Trophoblast cell (in vitro differentiated cells and primary cell): ENCODE results near the gene TBC1D13.

ENCODE experiments used
- DNase-seq, 2 donors: peaks; one replicate each; pipeline ENCODE4 v3.0.0-alpha.2; 2016
- H2AFZ ChIP-seq: 2 replicates; pipeline ENCODE4 v1.6.1; 2013; ENCODE audit warnings: low read length, moderate library complexity, mild to moderate bottlenecking; ENCODE audit not compliant: insufficient read depth, poor library complexity
- H2AK5ac ChIP-seq: 2 replicates; pipeline ENCODE4 v1.6.1; 2013; ENCODE audit warnings: mild to moderate bottlenecking, low read length
- H2BK120ac ChIP-seq: 2 replicates; pipeline ENCODE4 v1.6.1; 2013; ENCODE audit warnings: low read length, mild to moderate bottlenecking, moderate library complexity; ENCODE audit not compliant: insufficient read depth, poor library complexity
- H2BK12ac ChIP-seq: 2 replicates; pipeline ENCODE4 v1.6.1; 2013; ENCODE audit warnings: mild to moderate bottlenecking, low read length, moderate library complexity
- H2BK5ac ChIP-seq: 2 replicates; pipeline ENCODE4 v1.6.1; 2013; ENCODE audit warnings: low read length, low read depth, moderate library complexity, mild to moderate bottlenecking; ENCODE audit not compliant: poor library complexity
- H3K14ac ChIP-seq: 2 replicates; pipeline ENCODE4 v1.6.1; 2013; ENCODE audit warnings: mild to moderate bottlenecking, low read length
- H3K18ac ChIP-seq: 2 replicates; pipeline ENCODE4 v1.6.1; 2013; ENCODE audit warnings: mild to moderate bottlenecking, low read length
- H3K23ac ChIP-seq: 2 replicates; pipeline ENCODE4 v1.6.1; 2013; ENCODE audit warnings: low read length
- H3K27ac ChIP-seq: 2 replicates; pipeline ENCODE4 v1.5.1; 2013; ENCODE audit warnings: low read depth, mild to moderate bottlenecking, inconsistent platforms, low read length, moderate library complexity
- H3K27me3 ChIP-seq: 2 replicates; pipeline ENCODE4 v1.6.1; 2013; ENCODE audit warnings: inconsistent platforms, mild to moderate bottlenecking, low read length, moderate library complexity; ENCODE audit not compliant: insufficient read depth
- H3K36me3 ChIP-seq, 2 experiments: 1 replicate in 1 of 2; 2 replicates in 1 of 2; pipeline ENCODE4 v1.6.1; 2013; ENCODE audit warnings: low read length in 2 of 2, mild to moderate bottlenecking in 2 of 2, moderate library complexity in 1 of 2; ENCODE audit not compliant: insufficient read depth in 2 of 2, control insufficient read depth in 1 of 2
- H3K4ac ChIP-seq: 2 replicates; pipeline ENCODE4 v1.6.1; 2013; ENCODE audit warnings: low read depth, mild to moderate bottlenecking, low read length, moderate library complexity
- H3K4me1 ChIP-seq, 2 experiments: 1 replicate in 1 of 2; 2 replicates in 1 of 2; pipeline ENCODE4 v1.6.1; 2013; ENCODE audit warnings: low read length in 2 of 2, mild to moderate bottlenecking in 2 of 2, moderate library complexity in 1 of 2; ENCODE audit not compliant: insufficient read depth in 2 of 2, control insufficient read depth in 1 of 2
- H3K4me2 ChIP-seq: 2 replicates; pipeline ENCODE4 v1.6.1; 2013; ENCODE audit warnings: inconsistent platforms, mild to moderate bottlenecking, low read length, moderate library complexity
- H3K4me3 ChIP-seq: 2 replicates; pipeline ENCODE4 v1.5.1; 2013; ENCODE audit warnings: mild to moderate bottlenecking, low read depth, low read length, inconsistent platforms
- H3K79me1 ChIP-seq: one replicate; pipeline ENCODE4 v1.6.1; 2013; ENCODE audit warnings: low read length
- H3K79me2 ChIP-seq: 2 replicates; pipeline ENCODE4 v1.6.1; 2013; ENCODE audit warnings: low read length, mild to moderate bottlenecking; ENCODE audit not compliant: control insufficient read depth, insufficient read depth, poor library complexity
- H3K9ac ChIP-seq: 2 replicates; pipeline ENCODE4 v1.6.1; 2013; ENCODE audit warnings: mild to moderate bottlenecking, low read length
- H3K9me3 ChIP-seq: 2 replicates; pipeline ENCODE4 v1.6.1; 2013; ENCODE audit warnings: low read depth, mild to moderate bottlenecking, control low read depth, inconsistent platforms, low read length; ENCODE audit not compliant: insufficient read depth
- H4K12ac ChIP-seq: 2 replicates; pipeline ENCODE4 v1.6.1; 2013; ENCODE audit warnings: low read depth, mild to moderate bottlenecking, low read length, moderate library complexity
- H4K8ac ChIP-seq: 2 replicates; pipeline ENCODE4 v1.6.1; 2013; ENCODE audit warnings: low read depth, mild to moderate bottlenecking, low read length, moderate library complexity
- H4K91ac ChIP-seq: one replicate; pipeline ENCODE4 v1.6.1; 2013; ENCODE audit warnings: low read depth, mild to moderate bottlenecking, low read length, moderate library complexity
- WGBS: extraction: QIAGEN DNeasy Blood & Tissue Kit; methylation state at CpG from one replicate; pipeline ENCODE4 v1.1.7; 2013; ENCODE audit warnings: missing lambda C conversion rate; ENCODE audit not compliant: insufficient read length, insufficient coverage; ENCODE audit errors: extremely low coverage; 5-methylcytosine and 5-hydroxymethylcytosine counted together

The TBC1D13 gene

GRCh38 chr9:128809036-128809599, 22.1 kb downstream of the TBC1D13 start:
- H3K18ac ChIP-seq: no peak overlapping the region
- H3K79me1 ChIP-seq: no peaks in the 10 kb centered on the region
- DNase-seq: no peak
- H3K36me3 ChIP-seq: peaks cover 36 to 40% of the 10 kb centered on the region in 2 experiments
- H3K9me3 ChIP-seq: peaks cover 6% of the 10 kb centered on the region
- no peak overlapping the region for H3K4me3 ChIP-seq
- no peaks in the 10 kb centered on the region for H3K79me2 ChIP-seq
- no peak overlapping the region for H4K8ac ChIP-seq
- no peak overlapping the region for H3K4me2 ChIP-seq
- H3K27me3 ChIP-seq: no peaks in the 10 kb centered on the region
- H2BK120ac ChIP-seq: no peak overlapping the region
- H2AFZ ChIP-seq: no peak overlapping the region
- H2BK5ac ChIP-seq: no peak overlapping the region
- no peak overlapping the region for H4K12ac ChIP-seq
- no peak overlapping the region for H2AK5ac ChIP-seq
- H3K9ac ChIP-seq: no peak overlapping the region
- H3K4me1 ChIP-seq: no peaks in the 10 kb centered on the region
- no peak overlapping the region for H3K23ac ChIP-seq
- no peak overlapping the region for H3K27ac ChIP-seq
- H3K4ac ChIP-seq: no peak overlapping the region
- WGBS: no CpG with 5 or more reads among the region's 12 CpGs
- H4K91ac ChIP-seq: no peak overlapping the region
- H3K14ac ChIP-seq: no peak overlapping the region
- no peak overlapping the region for H2BK12ac ChIP-seq

- no peaks in the 10 kb centered on the region for H3K27me3 ChIP-seq
- H3K9ac ChIP-seq: no peak overlapping the region
- no peak overlapping the region for H2BK5ac ChIP-seq
- H3K14ac ChIP-seq: no peak overlapping the region
- H2BK120ac ChIP-seq: no peak overlapping the region
- peaks cover 34 to 38% of the 10 kb centered on the region in 2 experiments for H3K36me3 ChIP-seq
- no peak overlapping the region for H2AFZ ChIP-seq
- no CpG with 5 or more reads among the region's 2 CpGs for WGBS
- H3K4me3 ChIP-seq: no peak overlapping the region
- H3K4ac ChIP-seq: no peak overlapping the region
- DNase-seq: no peak
- no peak overlapping the region for H2BK12ac ChIP-seq
- no peak overlapping the region for H4K12ac ChIP-seq
- no peak overlapping the region for H3K4me2 ChIP-seq
- H3K79me2 ChIP-seq: no peaks in the 10 kb centered on the region
- H3K4me1 ChIP-seq: no peaks in the 10 kb centered on the region
- no peak overlapping the region for H3K27ac ChIP-seq
- H4K8ac ChIP-seq: no peak overlapping the region
- H4K91ac ChIP-seq: no peak overlapping the region
- no peak overlapping the region for H3K23ac ChIP-seq
- H3K9me3 ChIP-seq: peaks cover 6% of the 10 kb centered on the region
- no peak overlapping the region for H2AK5ac ChIP-seq
- H3K79me1 ChIP-seq: no peaks in the 10 kb centered on the region
- no peak overlapping the region for H3K18ac ChIP-seq
Measured at GRCh38 chr9:128809831-128810230, 22.8 kb downstream of the TBC1D13 start.

- Histone ChIP-seq H2BK12ac (no peak overlapping the region), H3K27ac (no peak overlapping the region), H3K9ac (no peak overlapping the region), H4K8ac (no peak overlapping the region), H3K4me3 (no peak overlapping the region), H3K36me3 (peaks cover 25 to 31% of the 10 kb centered on the region in 2 experiments), H3K4me2 (no peak overlapping the region), H3K27me3 (no peaks in the 10 kb centered on the region), H4K12ac (no peak overlapping the region), H3K23ac (no peak overlapping the region), H3K4ac (no peak overlapping the region), H3K4me1 (no peaks in the 10 kb centered on the region), H2AK5ac (no peak overlapping the region), H2BK120ac (no peak overlapping the region), H3K9me3 (peaks cover 2% of the 10 kb centered on the region), H3K79me2 (no peaks in the 10 kb centered on the region), H2AFZ (no peak overlapping the region), H3K14ac (no peak overlapping the region), H4K91ac (no peak overlapping the region), H3K79me1 (no peaks in the 10 kb centered on the region), H2BK5ac (no peak overlapping the region), H3K18ac (no peak overlapping the region)
- no peak for DNase-seq
- no CpG with 5 or more reads among the region's 5 CpGs for WGBS
Measured at GRCh38 chr9:128810873-128811272, 23.8 kb downstream of the TBC1D13 start.

GRCh38 chr9:128818099-128818838, 31.2 kb downstream of the TBC1D13 start, which contains the start of gene ENDOG:
Gene ENDOG, plus strand, starts transcription at chr9:128818500. Its CDS starts 185 bp downstream, at chr9:128818685.
- Histone ChIP-seq H3K36me3 (peaks cover 24% of the 10 kb centered on the region in 2 experiments), H3K14ac (peak within 1 kb of the TSS; percentile 55), H3K4ac (no peak within 1 kb of the TSS), H2AFZ (peak within 1 kb of the TSS; percentile 65), H3K4me1 (peaks cover 11 to 13% of the 10 kb centered on the region in 2 experiments), H2AK5ac (no peak within 1 kb of the TSS), H3K79me2 (peaks cover 1% of the 10 kb centered on the region), H3K27ac (no peak within 1 kb of the TSS), H4K12ac (peak within 1 kb of the TSS; percentile 49), H3K4me2 (peak within 1 kb of the TSS; percentile 93), H3K18ac (peak within 1 kb of the TSS; percentile 56), H3K4me3 (peak within 1 kb of the TSS; percentile 81), H4K91ac (peak within 1 kb of the TSS; percentile 68), H2BK120ac (peak within 1 kb of the TSS; percentile 18), H3K23ac (no peak within 1 kb of the TSS), H2BK5ac (peak within 1 kb of the TSS; percentile 38), H4K8ac (peak within 1 kb of the TSS; percentile 67), H3K9me3 (no peaks in the 10 kb centered on the region), H2BK12ac (no peak within 1 kb of the TSS), H3K79me1 (peaks cover 4% of the 10 kb centered on the region), H3K27me3 (no peaks in the 10 kb centered on the region), H3K9ac (peak within 1 kb of the TSS; percentile 6)
- peak; percentile 98 to 100 for DNase-seq
- WGBS: no CpG with 5 or more reads among the region's 70 CpGs
